ENCODE results near the gene RBM4B. TPM values are rescaled to one million over a fixed set of nuclear protein-coding genes. Genes with fewer than 3 reads are reported as not detected.

RBM4B gene
- total RNA-seq, 2 donors from 2014 or later = 12.5 to 18.4 TPM

DNA sequence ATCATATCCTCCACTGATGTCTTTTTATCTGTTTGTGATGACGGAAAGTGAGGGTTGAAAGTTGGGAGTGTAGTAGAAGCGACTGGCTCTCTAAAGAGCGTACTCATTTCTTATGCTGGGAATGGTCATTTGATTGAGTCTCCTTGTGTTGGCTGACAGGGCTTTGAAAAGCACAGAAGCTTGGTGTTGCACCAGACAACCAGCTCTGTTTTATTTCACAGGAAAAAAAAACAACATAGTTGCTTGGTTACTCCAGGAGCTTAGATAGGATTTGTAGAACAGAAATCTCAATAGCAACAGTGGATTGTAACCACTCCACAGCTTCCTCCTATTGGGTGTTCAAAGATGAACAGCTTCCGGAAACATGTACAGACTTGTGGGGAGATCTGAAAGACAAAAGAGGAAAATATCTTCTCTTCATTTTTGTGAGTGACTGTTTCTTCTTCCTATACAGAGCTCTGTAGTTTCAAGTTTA, 58.6 kb downstream of the RBM4B start:
- no peaks in the 10 kb centered on the region for H3K9me3 Mint-ChIP-seq
- H3K4me1 Mint-ChIP-seq (ENCODE audit: low read depth) = peaks cover 72% of the 10 kb centered on the region
- peaks cover 35 to 56% of the 10 kb centered on the region in 2 donors for H3K36me3 Mint-ChIP-seq (ENCODE audit: insufficient read depth in 2 of 2)
- H3K27me3 Mint-ChIP-seq (ENCODE audit: low read depth) = no peaks in the 10 kb centered on the region
- peak overlapping the region; percentile 98 for H3K27ac Mint-ChIP-seq
- DNase-seq (no peak), ATAC-seq (replicated peaks in 1 of 2) (peak in 1 of 2 donors; percentile 9)
- peak overlapping the region; percentile 99 to 100 for H3K4me3 Mint-ChIP-seq

DNA sequence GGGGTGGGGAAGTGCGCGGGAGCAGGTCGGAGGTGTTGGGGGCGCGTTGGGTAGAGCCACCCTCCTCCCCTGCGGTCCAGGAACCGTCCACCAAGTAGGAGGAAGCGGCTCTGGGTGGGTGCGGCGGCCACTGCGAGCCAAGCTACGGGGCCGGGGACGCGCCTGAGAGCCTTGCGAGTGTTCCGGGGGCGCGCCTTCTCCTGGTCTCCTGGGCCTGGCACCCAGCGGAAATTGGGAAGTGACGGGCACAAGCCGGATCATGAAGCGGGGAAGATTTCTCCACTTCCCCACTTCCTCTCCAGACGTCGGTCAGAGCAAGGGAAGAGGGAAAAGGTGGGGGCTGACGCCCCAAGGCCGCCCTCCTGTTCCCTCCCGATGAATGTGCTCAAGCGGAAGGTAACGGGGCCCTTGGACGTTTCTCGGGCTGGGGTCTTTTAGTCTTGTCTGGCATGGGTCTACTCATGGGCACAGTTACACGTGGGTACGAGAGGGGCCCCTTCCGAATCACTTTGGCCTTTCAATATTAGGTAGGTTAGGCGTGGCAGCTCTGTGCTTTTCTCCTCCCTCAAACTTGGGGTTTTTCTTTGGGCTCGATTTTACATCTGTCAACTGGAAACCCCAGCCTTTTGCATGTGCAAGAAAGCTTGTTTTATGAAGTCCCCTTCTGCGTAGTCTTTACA, 60.4 kb downstream of the RBM4B start:
- peaks cover 54% of the 10 kb centered on the region for H3K4me1 Mint-ChIP-seq (ENCODE audit: low read depth)
- peak overlapping the region; percentile 98 for H3K27ac Mint-ChIP-seq
- H3K36me3 Mint-ChIP-seq (ENCODE audit: insufficient read depth in 2 of 2) = peaks cover 23 to 42% of the 10 kb centered on the region in 2 donors
- H3K27me3 Mint-ChIP-seq (ENCODE audit: low read depth) = no peaks in the 10 kb centered on the region
- DNase-seq (peak; percentile 36 to 41), ATAC-seq (replicated peaks in 1 of 2) (peak in 1 of 2 donors; percentile 6)
- H3K9me3 Mint-ChIP-seq = no peaks in the 10 kb centered on the region
- H3K4me3 Mint-ChIP-seq = peak overlapping the region; percentile 99 to 100

DNA sequence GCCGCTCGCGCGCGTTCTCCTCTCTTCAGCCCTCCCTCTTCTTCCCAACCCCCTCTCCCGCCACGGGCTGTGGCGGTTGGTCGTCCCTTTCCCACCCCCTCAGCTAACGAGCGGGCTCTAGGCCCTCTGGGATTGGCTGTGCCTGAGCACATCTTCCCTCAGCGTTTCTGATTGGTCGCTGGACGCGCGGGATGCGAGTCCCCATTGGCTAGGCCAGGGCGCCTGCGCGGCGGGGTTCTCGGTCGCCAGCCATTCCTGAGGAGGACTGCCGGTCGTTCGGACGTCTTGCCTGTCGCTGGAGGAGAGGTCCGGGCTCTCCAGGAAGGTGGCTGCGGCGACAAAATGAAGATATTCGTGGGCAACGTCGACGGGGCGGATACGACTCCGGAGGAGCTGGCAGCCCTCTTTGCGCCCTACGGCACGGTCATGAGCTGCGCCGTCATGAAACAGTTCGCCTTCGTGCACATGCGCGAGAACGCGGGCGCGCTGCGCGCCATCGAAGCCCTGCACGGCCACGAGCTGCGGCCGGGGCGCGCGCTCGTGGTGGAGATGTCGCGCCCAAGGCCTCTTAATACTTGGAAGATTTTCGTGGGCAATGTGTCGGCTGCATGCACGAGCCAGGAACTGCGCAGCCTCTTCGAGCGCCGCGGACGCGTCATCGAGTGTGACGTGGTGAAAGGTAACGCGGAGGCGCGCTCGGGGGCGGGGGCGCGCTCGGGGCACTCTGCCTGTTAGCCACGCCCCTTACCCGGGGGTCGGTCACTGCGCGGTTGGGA, 61.1 kb downstream of the RBM4B start, which contains the start of gene RBM14:
TSS of gene RBM14 (plus strand) at position 252 of the 776 bp plus-strand sequence. CDS start at position 343, 91 bp downstream.
- no peaks in the 10 kb centered on the region for H3K9me3 Mint-ChIP-seq
- H3K4me1 Mint-ChIP-seq (ENCODE audit: low read depth) = peaks cover 46% of the 10 kb centered on the region
- peak within 1 kb of the TSS; percentile 98 for H3K27ac Mint-ChIP-seq
- peak within 1 kb of the TSS; percentile 99 to 100 for H3K4me3 Mint-ChIP-seq
- no peaks in the 10 kb centered on the region for H3K27me3 Mint-ChIP-seq (ENCODE audit: low read depth)
- ATAC-seq (replicated peaks in 1 of 2) = peak; percentile 93
- peak; percentile 98 to 99 for DNase-seq
- peaks cover 23 to 36% of the 10 kb centered on the region in 2 donors for H3K36me3 Mint-ChIP-seq (ENCODE audit: insufficient read depth in 2 of 2)

Other genes starting within 250 kb of the RBM4B start
- gene MRPL11, start 239.0 kb downstream of the RBM4B start, total RNA-seq = 10 to 100 TPM; 57.4 to 66.6 TPM
- 1 to 10 TPM; 6.2 to 6.6 TPM for gene PELI3, start 211.0 kb downstream of the RBM4B start, total RNA-seq
- 10 to 100 TPM; 48.3 to 56.9 TPM for gene DPP3, start 197.5 kb downstream of the RBM4B start, total RNA-seq
- gene BBS1, start 167.3 kb downstream of the RBM4B start, total RNA-seq = 10 to 100 TPM; 18.1 to 18.8 TPM
- gene ZDHHC24, start 131.8 kb downstream of the RBM4B start, total RNA-seq = 10 to 100 TPM; 19.8 to 22.0 TPM
- gene ACTN3, start 131.0 kb downstream of the RBM4B start, total RNA-seq = under 1 TPM in 1 of 2 donors, not detected in 1; 0.32 TPM
- 1 to 10 TPM; 6.3 to 6.8 TPM for gene CTSF, start 109.3 kb downstream of the RBM4B start, total RNA-seq
- gene CCDC87, start 84.8 kb downstream of the RBM4B start, total RNA-seq = under 1 TPM; 0.10 to 0.21 TPM
- 10 to 100 TPM; 35.1 to 38.5 TPM for gene CCS, start 84.7 kb downstream of the RBM4B start, total RNA-seq
- 10 to 100 TPM; 85.6 to 97.3 TPM for gene RBM14, start 61.3 kb downstream of the RBM4B start, total RNA-seq
- 100 to 1,000 TPM; 116 to 135 TPM for gene RBM4, start 39.2 kb downstream of the RBM4B start, total RNA-seq
- gene SPTBN2, start 51.3 kb upstream of the RBM4B start, total RNA-seq = 1 to 10 TPM in 1 of 2 donors, under 1 TPM in 1; 0.69 to 1.5 TPM
- 10 to 100 TPM; 27.2 to 29.6 TPM for gene RCE1, start 165.6 kb upstream of the RBM4B start, total RNA-seq
- 10 to 100 TPM; 13.4 to 18.3 TPM for gene LRFN4, start 179.2 kb upstream of the RBM4B start, total RNA-seq

All from activated T-cell treated with anti-CD3 and anti-CD28 coated beads, Interleukin-2, amount 50 U/mL, for 72 hours (primary cell).